Ovary (tissue), 9 donors: Measurements from ENCODE around the gene SETDB1. TPM values are rescaled to one million over a fixed set of nuclear protein-coding genes. Genes with fewer than 3 reads are reported as not detected.

Source experiments
- DNase-seq, 5 donors: peaks; one replicate each; pipeline ENCODE4 v3.0.0-alpha.2; 2019 to 2020
- H3K27ac ChIP-seq, 2 donors: fragments of 200-600 bp; one replicate each; pipeline versions ENCODE4 v1.5.1 to v1.8.0; 2019 to 2022
- H3K27me3 ChIP-seq: fragments of 200-600 bp; one replicate; pipeline ENCODE4 v1.8.0; 2022
- H3K36me3 ChIP-seq: fragments of 200-600 bp; sonication (generic); one replicate; pipeline ENCODE4 v1.5.1; 2019
- H3K4me1 ChIP-seq: one replicate; pipeline ENCODE4 v1.8.1; 2013; ENCODE audit warnings: mild to moderate bottlenecking, moderate library complexity; ENCODE audit not compliant: insufficient read depth
- H3K4me3 ChIP-seq: fragments of 200-600 bp; sonication (generic); one replicate; pipeline ENCODE4 v1.5.1; 2017
- H3K9me3 ChIP-seq, 2 donors: fragments of 200-600 bp in 1 of 2; sonication (generic) in 1 of 2; one replicate each; pipeline versions ENCODE4 v1.5.1 to v1.8.1; 2013 to 2019; ENCODE audit warnings: mild to moderate bottlenecking in 1 of 2, moderate library complexity in 1 of 2
- EP300 ChIP-seq: sonication (generic); formaldehyde crosslinking; IDR thresholded peaks from one replicate; pipeline ENCODE4 v1.6.1; 2017; ENCODE audit warnings: antibody characterized with exemption
- POLR2A ChIP-seq: fragments of 450-650 bp; IDR thresholded peaks from one replicate; pipeline ENCODE4 v1.6.1; 2017; ENCODE audit warnings: antibody characterized with exemption, mild to moderate bottlenecking, moderate library complexity
- WGBS, 3 donors: extraction: QIAGEN DNeasy Blood & Tissue Kit in 1 of 3; methylation state at CpG; one replicate each; pipeline versions ENCODE4 v1.1.5 to v1.1.7; 2013 to 2017; 5-methylcytosine and 5-hydroxymethylcytosine counted together
- intact Hi-C, 4 donors: fragments of 100-400 bp; cut with DNase I; formaldehyde crosslinking; loops; one replicate each; pipeline versions ENCODE4 v1.11.0 to v1.15.1; 2022 to 2023
- polyA plus RNA-seq, 2 donors: library from polyadenylated mRNA; stranded (reverse); fragments of 200-250 nt in 1 of 2; fragments of 350-450 nt in 1 of 2; fragmentation: Illumina TruSeq in 1 of 2; extraction: RNeasy Lipid Tissue Mini Kit (QIAGEN cat#74804) in 1 of 2; gene quantifications; one replicate each; pipeline ENCODE4 v1.2.3, GENCODE V29; 2013 to 2014
- total RNA-seq, 7 donors: library from RNA; depleted of rRNA in 2 of 7; stranded (reverse); fragments of >200 nt in 2 of 7; fragmentation: NEBNext Ultra II Directional in 3 of 7; extraction: Animal tissue kit (Norgen Biotek cat#: 25700) in 3 of 7; gene quantifications; one replicate each; pipeline versions ENCODE4 v1.1.0 to v1.2.4, GENCODE V29; 2016 to 2023
- TF ChIP-seq, protein P1 (sequence below), 3 donors: fragments of 450-650 bp in 2 of 3; fragments of 200-600 bp in 1 of 3; IDR thresholded peaks; one replicate each; pipeline versions ENCODE4 v1.5.1 to v1.8.0; 2016 to 2022; ENCODE audit warnings: antibody characterized with exemption in 3 of 3, mild to moderate bottlenecking in 1 of 3
- donor health status: DM: no; HTN: no; CAD: no; lungs with moderate emphysema.
- donor health status: DM: no; HTN: no; CAD: no.
- donor health status: Bipolar disorder and iron deficiency.
- donor health status: DM: yes; HTN: yes; CAD: no.
- donor health status: DM: no; HTN: no; CAD: no.
- donor health status: DM: yes; HTN: yes; CAD: no.

SETDB1 gene
- total and polyA plus RNA-seq, 9 donors: 21.9 to 49.4 (median 40.9) TPM

DNA sequence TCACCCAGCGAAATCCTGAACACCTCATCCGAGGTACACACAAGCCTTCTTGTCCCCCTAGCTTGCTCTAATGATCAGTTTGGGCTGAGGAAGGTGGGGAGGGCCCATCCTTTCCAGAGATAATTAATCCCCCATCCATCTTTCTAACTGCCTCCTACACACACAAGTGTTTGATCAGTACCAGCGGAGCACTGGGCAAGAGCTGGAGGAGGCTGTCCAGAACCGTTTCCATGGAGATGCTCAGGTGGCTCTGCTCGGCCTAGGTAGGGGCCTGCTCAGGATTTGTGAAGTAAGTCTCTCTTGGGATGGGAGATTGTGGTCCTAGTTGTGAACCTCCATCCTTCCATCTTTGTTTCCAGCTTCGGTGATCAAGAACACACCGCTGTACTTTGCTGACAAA is 61.8 kb downstream of the SETDB1 start:
- 74 to 82% (median 75%) methylated on average over 7 of the region's 7 CpGs for WGBS, 3 donors
- H3K36me3 ChIP-seq: no peaks in the 10 kb centered on the region

GRCh38 chr1:150992626-150993025 is 66.5 kb downstream of the SETDB1 start:
- Histone ChIP-seq H3K27me3 (no peaks in the 10 kb centered on the region), H3K4me1 (peaks cover 1% of the 10 kb centered on the region), H3K4me3 (no peak overlapping the region), H3K9me3 (no peaks in the 10 kb centered on the region), H3K27ac (no peak overlapping the region), H3K36me3 (no peaks in the 10 kb centered on the region)
- no peak for DNase-seq
- intact Hi-C loops: no loop called here
- WGBS, 3 donors: 62 to 67% (median 65%) methylated on average over 4 of the region's 4 CpGs
- TF ChIP-seq POLR2A (no peak), EP300 (no peak)
- TF ChIP-seq, protein P1, sequence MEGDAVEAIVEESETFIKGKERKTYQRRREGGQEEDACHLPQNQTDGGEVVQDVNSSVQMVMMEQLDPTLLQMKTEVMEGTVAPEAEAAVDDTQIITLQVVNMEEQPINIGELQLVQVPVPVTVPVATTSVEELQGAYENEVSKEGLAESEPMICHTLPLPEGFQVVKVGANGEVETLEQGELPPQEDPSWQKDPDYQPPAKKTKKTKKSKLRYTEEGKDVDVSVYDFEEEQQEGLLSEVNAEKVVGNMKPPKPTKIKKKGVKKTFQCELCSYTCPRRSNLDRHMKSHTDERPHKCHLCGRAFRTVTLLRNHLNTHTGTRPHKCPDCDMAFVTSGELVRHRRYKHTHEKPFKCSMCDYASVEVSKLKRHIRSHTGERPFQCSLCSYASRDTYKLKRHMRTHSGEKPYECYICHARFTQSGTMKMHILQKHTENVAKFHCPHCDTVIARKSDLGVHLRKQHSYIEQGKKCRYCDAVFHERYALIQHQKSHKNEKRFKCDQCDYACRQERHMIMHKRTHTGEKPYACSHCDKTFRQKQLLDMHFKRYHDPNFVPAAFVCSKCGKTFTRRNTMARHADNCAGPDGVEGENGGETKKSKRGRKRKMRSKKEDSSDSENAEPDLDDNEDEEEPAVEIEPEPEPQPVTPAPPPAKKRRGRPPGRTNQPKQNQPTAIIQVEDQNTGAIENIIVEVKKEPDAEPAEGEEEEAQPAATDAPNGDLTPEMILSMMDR (IDR thresholded peaks at IDR 0.05): no peak

More for the DNA sequence above, 61.8 kb downstream of the SETDB1 start:
- Histone ChIP-seq H3K4me1 (no peaks in the 10 kb centered on the region), H3K4me3 (no peak overlapping the region), H3K27me3 (no peaks in the 10 kb centered on the region), H3K9me3 (no peaks in the 10 kb centered on the region), H3K27ac (no peak overlapping the region)
- intact Hi-C loops: no loop called here
- no peak for DNase-seq
- TF ChIP-seq, protein P1 (IDR thresholded peaks at IDR 0.05): no peak
- TF ChIP-seq EP300 (no peak), POLR2A (no peak)

DNA sequence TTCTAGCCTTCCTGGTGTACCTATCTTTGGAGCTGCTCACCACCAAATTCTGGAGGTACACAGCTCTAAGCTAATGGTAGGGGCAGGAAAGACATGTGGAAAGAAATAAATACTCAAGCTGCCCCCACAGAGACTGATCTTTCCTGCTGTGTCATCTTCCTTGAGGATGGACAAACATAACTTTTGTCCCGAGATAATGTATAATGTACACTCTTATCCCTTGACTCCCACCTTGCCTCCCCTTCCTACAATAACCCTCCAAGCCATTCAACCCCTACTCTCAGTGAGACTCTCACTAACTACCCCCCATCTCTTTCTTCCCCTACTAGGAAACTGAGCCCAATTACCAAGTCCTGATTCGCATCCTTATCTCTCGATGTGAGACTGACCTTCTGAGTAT is 68.1 kb downstream of the SETDB1 start:
- H3K36me3 ChIP-seq: no peaks in the 10 kb centered on the region
- H3K9me3 ChIP-seq: no peaks in the 10 kb centered on the region
- peaks cover 1% of the 10 kb centered on the region for H3K4me1 ChIP-seq
- no peak overlapping the region for H3K4me3 ChIP-seq
- TF ChIP-seq, protein P1 (IDR thresholded peaks at IDR 0.05): no peak
- no peak for TF ChIP-seq POLR2A
- no peak for TF ChIP-seq EP300
- intact Hi-C loops: no loop called here
- H3K27me3 ChIP-seq: no peaks in the 10 kb centered on the region
- no peak overlapping the region for H3K27ac ChIP-seq
- no peak for DNase-seq
- WGBS, 3 donors: 46 to 73% (median 66%) methylated on average over 3 of the region's 3 CpGs

DNA sequence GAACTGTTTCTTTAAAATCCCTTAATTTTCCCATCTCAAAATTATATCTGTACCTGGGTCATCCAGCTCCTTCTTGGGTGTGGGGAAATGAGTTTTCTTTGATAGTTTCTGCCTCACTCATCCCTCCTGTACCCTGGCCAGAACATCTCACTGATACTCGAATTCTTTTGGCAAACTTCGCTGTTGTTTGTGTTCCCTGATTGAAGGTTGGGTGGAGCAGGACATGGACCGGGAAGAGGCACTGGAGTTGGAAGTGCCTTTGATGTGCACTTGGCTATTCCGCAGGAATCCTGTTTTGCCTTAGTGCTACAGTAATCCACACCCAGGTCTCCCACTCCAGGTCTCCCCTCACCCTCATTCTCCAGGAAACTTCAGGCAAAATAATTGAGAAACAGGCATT is 69.3 kb downstream of the SETDB1 start:
- Histone ChIP-seq H3K4me3 (peak overlapping the region; percentile 11), H3K36me3 (no peaks in the 10 kb centered on the region), H3K4me1 (peaks cover 1% of the 10 kb centered on the region), H3K9me3 (no peaks in the 10 kb centered on the region), H3K27ac (peak overlapping the region; percentile 11 to 41), H3K27me3 (no peaks in the 10 kb centered on the region)
- no peak for TF ChIP-seq EP300
- TF ChIP-seq, protein P1 (IDR thresholded peaks at IDR 0.05): no peak
- no peak for TF ChIP-seq POLR2A
- intact Hi-C loops: loop anchor here in 1 of 4 donors (5.0 kb wide), 1 partner anchor 528 kb away; no protein-coding TSS in a partner anchor
- 8 to 29% (median 18%) methylated on average over 4 of the region's 4 CpGs for WGBS, 3 donors
- no peak for DNase-seq
